Adrenal gland (tissue), 12 donors: ENCODE results near the gene HAUS1. TPM values are rescaled to one million over a fixed set of nuclear protein-coding genes. Genes with fewer than 3 reads are reported as not detected.
A peak's percentile ranks its signal among the peaks of the same experiment; 100 is the strongest.
"Not testable (repeated sequence)": the region's sequence is repeated elsewhere in the genome, so short reads cannot be mapped to it uniquely, and the experiment has no call there.

Experiments used
- DNase-seq, 7 donors: peaks; one replicate each; pipeline ENCODE4 v3.0.0-alpha.2; 2019 to 2020
- H3K27ac ChIP-seq, 5 donors: fragments of 200-600 bp; sonication (generic) in 4 of 5; 1 replicate in 3 of 5; 2 replicates in 2 of 5; pipeline versions ENCODE4 v1.5.1 to v1.8.0; 2016 to 2020; ENCODE audit warnings: mild to moderate bottlenecking in 1 of 5
- H3K27me3 ChIP-seq: fragments of 200-600 bp; 2 replicates; pipeline ENCODE4 v1.8.0; 2021
- H3K36me3 ChIP-seq, 2 donors: fragments of 200-600 bp; replicated peaks in 1 of 2; 1 replicate in 1 of 2; 2 replicates in 1 of 2; pipeline versions ENCODE4 v1.5.1 to v1.8.0; 2018 to 2022
- H3K4me1 ChIP-seq, 2 donors: fragments of 200-600 bp; replicated peaks in 1 of 2; 1 replicate in 1 of 2; 2 replicates in 1 of 2; pipeline versions ENCODE4 v1.5.1 to v1.8.0; 2018 to 2021
- H3K4me3 ChIP-seq, 4 donors: fragments of 200-600 bp; sonication (generic) in 3 of 4; one replicate each; pipeline ENCODE4 v1.5.1; 2016 to 2018
- H3K9me3 ChIP-seq, 3 donors: fragments of 200-600 bp; sonication (generic) in 1 of 3; replicated peaks in 1 of 3; 1 replicate in 2 of 3; 2 replicates in 1 of 3; pipeline versions ENCODE4 v1.5.1 to v1.8.0; 2016 to 2021
- POLR2A ChIP-seq, 2 donors: fragments of 450-650 bp; IDR thresholded peaks; one replicate each; pipeline ENCODE4 v1.6.1; 2017; ENCODE audit warnings: antibody characterized with exemption in 2 of 2, mild to moderate bottlenecking in 2 of 2, moderate library complexity in 1 of 2
- WGBS, 4 donors: extraction: QIAGEN DNeasy Blood & Tissue Kit in 2 of 4; methylation state at CpG; one replicate each; pipeline versions ENCODE4 v1.1.5 to v1.1.7; 2013 to 2017; 5-methylcytosine and 5-hydroxymethylcytosine counted together
- intact Hi-C, 2 donors: fragments of 100-400 bp; cut with DNase I; formaldehyde crosslinking; loops; one replicate each; pipeline versions ENCODE4 v1.14.1 to v1.15.0; 2022 to 2023
- polyA plus RNA-seq, 3 donors: library from polyadenylated mRNA; stranded (reverse); fragments of 200-250 nt in 2 of 3; fragments of 350-450 nt in 1 of 3; fragmentation: Illumina TruSeq in 1 of 3; extraction: RNeasy Lipid Tissue Mini Kit (QIAGEN cat#74804) in 1 of 3; gene quantifications; one replicate each; pipeline ENCODE4 v1.2.3, GENCODE V29; 2013 to 2014
- total RNA-seq, 9 donors: library from RNA; depleted of rRNA in 4 of 9; stranded (reverse); fragments of >200 nt in 4 of 9; fragments of 120-200 nt in 1 of 9; fragmentation: NEBNext Ultra II Directional in 1 of 9; extraction: Animal tissue kit (Norgen Biotek cat#: 25700) in 1 of 9; gene quantifications; one replicate each; pipeline versions ENCODE4 v1.1.0 to v1.2.4, GENCODE V29; 2013 to 2023
- TF ChIP-seq, protein P1 (sequence below), 6 experiments: fragments of 450-650 bp in 4 of 6; fragments of 200-600 bp in 2 of 6; sonication (generic) in 1 of 6; IDR thresholded peaks; 1 replicate in 5 of 6; 2 replicates in 1 of 6; pipeline versions ENCODE4 v1.5.1 to v1.8.0; 2016 to 2021; ENCODE audit warnings: antibody characterized with exemption in 6 of 6, mild to moderate bottlenecking in 2 of 6, moderate library complexity in 1 of 6
- donor health status: healthy with polysubstance abuse.
- donor health status: Bipolar disorder and iron deficiency.
- donor health status: DM: yes; HTN: yes; CAD: no.
- donor health status: DM: no; HTN: no; CAD: no.
- donor health status: DM: no; HTN: no; CAD: no.
- donor health status: DM: yes; HTN: yes; CAD: no.

Gene HAUS1
- total and polyA plus RNA-seq, 12 donors: 12.2 to 42.9 (median 17.2) TPM

- 20 to 26% (median 24%) methylated on average over 9 of the region's 9 CpGs for WGBS, 4 donors
- Histone ChIP-seq H3K36me3 (peaks cover 0 to 7% of the 10 kb centered on the region in 2 donors), H3K27ac (no peak overlapping the region), H3K9me3 (no peaks in the 10 kb centered on the region), H3K4me3 (no peak overlapping the region), H3K4me1 (peaks cover 8 to 15% of the 10 kb centered on the region in 2 donors), H3K27me3 (no peaks in the 10 kb centered on the region)
- intact Hi-C loops: loop anchor here (5.0 to 10.0 kb wide), 3 partner anchors 96 to 409 kb away; no protein-coding TSS in a partner anchor
- no peak for TF ChIP-seq POLR2A (IDR thresholded peaks at IDR 0.05)
- TF ChIP-seq, protein P1, sequence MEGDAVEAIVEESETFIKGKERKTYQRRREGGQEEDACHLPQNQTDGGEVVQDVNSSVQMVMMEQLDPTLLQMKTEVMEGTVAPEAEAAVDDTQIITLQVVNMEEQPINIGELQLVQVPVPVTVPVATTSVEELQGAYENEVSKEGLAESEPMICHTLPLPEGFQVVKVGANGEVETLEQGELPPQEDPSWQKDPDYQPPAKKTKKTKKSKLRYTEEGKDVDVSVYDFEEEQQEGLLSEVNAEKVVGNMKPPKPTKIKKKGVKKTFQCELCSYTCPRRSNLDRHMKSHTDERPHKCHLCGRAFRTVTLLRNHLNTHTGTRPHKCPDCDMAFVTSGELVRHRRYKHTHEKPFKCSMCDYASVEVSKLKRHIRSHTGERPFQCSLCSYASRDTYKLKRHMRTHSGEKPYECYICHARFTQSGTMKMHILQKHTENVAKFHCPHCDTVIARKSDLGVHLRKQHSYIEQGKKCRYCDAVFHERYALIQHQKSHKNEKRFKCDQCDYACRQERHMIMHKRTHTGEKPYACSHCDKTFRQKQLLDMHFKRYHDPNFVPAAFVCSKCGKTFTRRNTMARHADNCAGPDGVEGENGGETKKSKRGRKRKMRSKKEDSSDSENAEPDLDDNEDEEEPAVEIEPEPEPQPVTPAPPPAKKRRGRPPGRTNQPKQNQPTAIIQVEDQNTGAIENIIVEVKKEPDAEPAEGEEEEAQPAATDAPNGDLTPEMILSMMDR (IDR thresholded peaks at IDR 0.05): peak; percentile 58 to 76 (median 72)
- peak; percentile 34 to 73 (median 69) for DNase-seq
These were observed 30.5 kb upstream of the HAUS1 start for GRCh38 chr18:46073474-46074331.

GRCh38 chr18:46079336-46079735 is 24.8 kb upstream of the HAUS1 start:
- peaks cover 0 to 62% of the 10 kb centered on the region in 2 donors for H3K36me3 ChIP-seq
- intact Hi-C loops: loop anchor here (10.0 kb wide), 2 partner anchors 105 to 415 kb away; no protein-coding TSS in a partner anchor

GRCh38 chr18:46080156-46080555 is 24.0 kb upstream of the HAUS1 start:
- WGBS, 4 donors: 87 to 94% (median 91%) methylated on average over 1 of the region's 1 CpG
- H3K27me3 ChIP-seq: no peaks in the 10 kb centered on the region
- no peak for TF ChIP-seq POLR2A (IDR thresholded peaks at IDR 0.05)
- TF ChIP-seq, protein P1 (IDR thresholded peaks at IDR 0.05): no peak
- no peaks in the 10 kb centered on the region for H3K9me3 ChIP-seq
- no peak overlapping the region for H3K27ac ChIP-seq
- DNase-seq: peak in 1 of 7 donors; percentile 11
- peaks cover 5 to 7% of the 10 kb centered on the region in 2 donors for H3K4me1 ChIP-seq
- peaks cover 0 to 70% of the 10 kb centered on the region in 2 donors for H3K36me3 ChIP-seq
- intact Hi-C loops: no loop called here
- H3K4me3 ChIP-seq: no peak overlapping the region

More at GRCh38 chr18:46079336-46079735, 24.8 kb upstream of the HAUS1 start:
- peak in 1 of 7 donors; percentile 17 for DNase-seq
- TF ChIP-seq, protein P1 (IDR thresholded peaks at IDR 0.05): no peak
- Histone ChIP-seq H3K4me1 (no peaks in the 10 kb centered on the region), H3K27ac (no peak overlapping the region), H3K9me3 (no peaks in the 10 kb centered on the region), H3K27me3 (no peaks in the 10 kb centered on the region), H3K4me3 (no peak overlapping the region)

- Histone ChIP-seq H3K36me3 (peaks cover 0 to 99% of the 10 kb centered on the region in 2 donors), H3K9me3 (no peaks in the 10 kb centered on the region), H3K4me1 (peaks cover 5 to 8% of the 10 kb centered on the region in 2 donors), H3K27me3 (no peaks in the 10 kb centered on the region), H3K27ac (no peak overlapping the region), H3K4me3 (no peak overlapping the region)
- WGBS, 4 donors: 43 to 53% (median 46%) methylated on average over 2 of the region's 2 CpGs
- no peak for TF ChIP-seq POLR2A (IDR thresholded peaks at IDR 0.05)
- TF ChIP-seq, protein P1 (IDR thresholded peaks at IDR 0.05): no peak
- no peak for DNase-seq
- intact Hi-C loops: no loop called here
These were observed 19.8 kb upstream of the HAUS1 start for GRCh38 chr18:46084431-46084830.

DNA sequence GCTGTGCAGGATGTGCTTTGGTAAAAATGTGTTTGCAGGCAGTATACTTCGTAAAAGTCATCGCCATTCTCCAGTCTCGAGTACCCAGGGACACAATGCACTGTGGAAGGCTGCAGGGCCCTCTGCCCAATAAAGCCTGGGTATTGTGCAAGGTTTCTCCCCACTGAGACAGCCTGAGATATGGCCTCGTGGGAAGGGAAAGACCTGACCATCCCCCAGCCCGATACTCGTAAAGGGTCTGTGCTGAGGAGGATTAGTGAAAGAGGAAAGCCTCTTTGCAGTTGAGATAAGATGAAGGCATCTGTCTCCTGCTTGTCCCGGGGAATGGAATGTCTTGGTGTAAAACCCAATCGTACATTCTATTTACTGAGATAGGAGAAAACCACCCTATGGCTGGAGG is 15.7 kb upstream of the HAUS1 start:
- H3K9me3 ChIP-seq, intact Hi-C loops, H3K27me3 ChIP-seq, H3K4me3 ChIP-seq: not testable (repeated sequence)
- Histone ChIP-seq H3K27ac (peak overlapping the region in 1 of 5 donors; percentile 6), H3K36me3 (peaks cover 0 to 98% of the 10 kb centered on the region in 2 donors), H3K4me1 (peaks cover 8 to 17% of the 10 kb centered on the region in 2 donors)
- 65 to 85% (median 71%) methylated on average over 8 of the region's 8 CpGs for WGBS, 4 donors
- DNase-seq: peak in 1 of 7 donors; percentile 37
